Sigmoid colon (tissue), 7 donors: Measurements from ENCODE around the gene ATG14. TPM values are rescaled to one million over a fixed set of nuclear protein-coding genes. Genes with fewer than 3 reads are reported as not detected.

Experiments
- DNase-seq: peaks from one replicate; pipeline ENCODE4 v3.0.0-alpha.2; 2019
- H3K27ac ChIP-seq, 4 donors: fragments of 200-600 bp; sonication (generic); one replicate each; pipeline ENCODE4 v1.5.1; 2016 to 2019; ENCODE audit warnings: mild to moderate bottlenecking in 1 of 4
- H3K27me3 ChIP-seq, 3 donors: fragments of 200-600 bp; sonication (generic); one replicate each; pipeline ENCODE4 v1.5.1; 2019; ENCODE audit warnings: mild to moderate bottlenecking in 1 of 3
- H3K36me3 ChIP-seq, 4 donors: fragments of 200-600 bp; sonication (generic); one replicate each; pipeline ENCODE4 v1.5.1; 2016 to 2019
- H3K4me1 ChIP-seq, 4 donors: fragments of 200-600 bp; sonication (generic); one replicate each; pipeline ENCODE4 v1.5.1; 2017 to 2019
- H3K4me3 ChIP-seq, 4 donors: fragments of 200-600 bp; sonication (generic); one replicate each; pipeline ENCODE4 v1.5.1; 2017 to 2019; ENCODE audit warnings: mild to moderate bottlenecking in 2 of 4, moderate library complexity in 1 of 4
- H3K9me3 ChIP-seq, 4 donors: fragments of 200-600 bp in 3 of 4; sonication (generic) in 3 of 4; one replicate each; pipeline versions ENCODE4 v1.5.1 to v1.6.1; 2013 to 2019
- CTCF ChIP-seq, 4 experiments: fragments of 450-650 bp in 3 of 4; fragments of 200-600 bp in 1 of 4; IDR thresholded peaks; one replicate each; pipeline ENCODE4 v1.5.1; 2016 to 2019; ENCODE audit warnings: antibody characterized with exemption in 4 of 4, mild to moderate bottlenecking in 3 of 4, moderate library complexity in 2 of 4
- EP300 ChIP-seq, 4 donors: sonication (generic); formaldehyde crosslinking; IDR thresholded peaks; one replicate each; pipeline ENCODE4 v1.6.1; 2017; ENCODE audit warnings: antibody characterized with exemption in 4 of 4
- POLR2A ChIP-seq, 2 donors: fragments of 450-650 bp; IDR thresholded peaks; one replicate each; pipeline ENCODE4 v1.6.1; 2016; ENCODE audit warnings: antibody characterized with exemption in 2 of 2, mild to moderate bottlenecking in 2 of 2, moderate library complexity in 2 of 2
- POLR2AphosphoS5 ChIP-seq, 4 donors: sonication (generic); formaldehyde crosslinking; IDR thresholded peaks; one replicate each; pipeline ENCODE4 v1.6.1; 2017; ENCODE audit warnings: antibody characterized with exemption in 4 of 4
- WGBS, 2 donors: extraction: QIAGEN DNeasy Blood & Tissue Kit; methylation state at CpG; one replicate each; pipeline ENCODE4 v1.1.7; 2013; 5-methylcytosine and 5-hydroxymethylcytosine counted together
- intact Hi-C: fragments of 100-400 bp; cut with DNase I; formaldehyde crosslinking; loops from one replicate; pipeline ENCODE4 v1.15.1; 2023
- polyA plus RNA-seq, 3 donors: library from polyadenylated mRNA; stranded (reverse); fragments of 200-250 nt; gene quantifications; one replicate each; pipeline ENCODE4 v1.2.3, GENCODE V29; 2013
- total RNA-seq, 4 donors: library from RNA; depleted of rRNA; stranded (reverse); fragments of >200 nt; gene quantifications; one replicate each; pipeline ENCODE4 v1.1.0, GENCODE V29; 2016
- donor health status: healthy with polysubstance abuse.
- donor health status: Bipolar disorder and iron deficiency.
- donor health status: healthy.

The ATG14 gene
- total and polyA plus RNA-seq, 7 donors: 3.6 to 22.2 (median 17.1) TPM

GRCh38 chr14:55373784-55374705, 37.6 kb downstream of the ATG14 start:
- TF ChIP-seq POLR2AphosphoS5 (IDR thresholded peaks at IDR 0.05) (no peak), CTCF (IDR thresholded peaks at IDR 0.05) (no peak), POLR2A (IDR thresholded peaks at IDR 0.05) (no peak)
- Histone ChIP-seq H3K9me3 (no peaks in the 10 kb centered on the region), H3K36me3 (peaks cover 6 to 70% (median 32%) of the 10 kb centered on the region in 4 donors), H3K27me3 (no peaks in the 10 kb centered on the region), H3K4me1 (no peaks in the 10 kb centered on the region), H3K27ac (no peak overlapping the region), H3K4me3 (no peak overlapping the region)
- no peak for DNase-seq
- WGBS, 2 donors: 68 to 79% methylated on average over 5 of the region's 5 CpGs
- intact Hi-C loops: no loop called here

GRCh38 chr14:55372825-55373224, 38.8 kb downstream of the ATG14 start:
- no peaks in the 10 kb centered on the region for H3K9me3 ChIP-seq
- intact Hi-C loops: no loop called here
- no peak for DNase-seq
- TF ChIP-seq POLR2AphosphoS5 (IDR thresholded peaks at IDR 0.05): no peak
- no peak overlapping the region for H3K27ac ChIP-seq
- no peak overlapping the region for H3K4me3 ChIP-seq
- 95 to 96% methylated on average over 7 of the region's 7 CpGs for WGBS, 2 donors
- H3K36me3 ChIP-seq: peaks cover 9 to 70% (median 27%) of the 10 kb centered on the region in 4 donors
- H3K4me1 ChIP-seq: no peaks in the 10 kb centered on the region
- no peaks in the 10 kb centered on the region for H3K27me3 ChIP-seq

GRCh38 chr14:55372423-55372822, 39.2 kb downstream of the ATG14 start:
- H3K4me1 ChIP-seq: no peaks in the 10 kb centered on the region
- intact Hi-C loops: no loop called here
- no peak overlapping the region for H3K27ac ChIP-seq
- no peak overlapping the region for H3K4me3 ChIP-seq
- H3K9me3 ChIP-seq: no peaks in the 10 kb centered on the region
- TF ChIP-seq POLR2AphosphoS5 (IDR thresholded peaks at IDR 0.05) (no peak), POLR2A (IDR thresholded peaks at IDR 0.05) (no peak), CTCF (IDR thresholded peaks at IDR 0.05) (no peak), EP300 (IDR thresholded peaks at IDR 0.05) (no peak)
- DNase-seq: no peak
- 93 to 100% methylated on average over 1 of the region's 1 CpG for WGBS, 2 donors
- H3K36me3 ChIP-seq: peaks cover 9 to 69% (median 23%) of the 10 kb centered on the region in 4 donors
- no peaks in the 10 kb centered on the region for H3K27me3 ChIP-seq

- H3K36me3 ChIP-seq: peaks cover under 1 to 54% (median 13%) of the 10 kb centered on the region in 4 donors
- WGBS, 2 donors: 89 to 90% methylated on average over 11 of the region's 11 CpGs
- TF ChIP-seq POLR2A (IDR thresholded peaks at IDR 0.05): no peak
- TF ChIP-seq POLR2AphosphoS5 (IDR thresholded peaks at IDR 0.05): no peak
- TF ChIP-seq CTCF (IDR thresholded peaks at IDR 0.05): no peak
- TF ChIP-seq EP300 (IDR thresholded peaks at IDR 0.05): no peak
- no peaks in the 10 kb centered on the region for H3K9me3 ChIP-seq
- peaks cover 0 to 11% (median 8%) of the 10 kb centered on the region in 4 donors for H3K4me1 ChIP-seq
- no peak overlapping the region for H3K4me3 ChIP-seq
- DNase-seq: no peak
- intact Hi-C loops: no loop called here
- H3K27me3 ChIP-seq: no peaks in the 10 kb centered on the region
- no peak overlapping the region for H3K27ac ChIP-seq
Observed at GRCh38 chr14:55370883-55371455, 40.7 kb downstream of the ATG14 start.

GRCh38 chr14:55366271-55366670, 45.4 kb downstream of the ATG14 start:
- H3K4me3 ChIP-seq: no peak overlapping the region
- peaks cover 0 to 13% (median 9%) of the 10 kb centered on the region in 4 donors for H3K4me1 ChIP-seq
- H3K36me3 ChIP-seq: peaks cover 0 to 29% (median 8%) of the 10 kb centered on the region in 4 donors
- TF ChIP-seq EP300 (IDR thresholded peaks at IDR 0.05) (no peak), CTCF (IDR thresholded peaks at IDR 0.05) (no peak), POLR2A (IDR thresholded peaks at IDR 0.05) (no peak), POLR2AphosphoS5 (IDR thresholded peaks at IDR 0.05) (no peak)
- no peaks in the 10 kb centered on the region for H3K9me3 ChIP-seq
- no peaks in the 10 kb centered on the region for H3K27me3 ChIP-seq
- WGBS, 2 donors: 27 to 56% methylated on average over 3 of the region's 3 CpGs
- peak overlapping the region in 1 of 4 donors; percentile 35 for H3K27ac ChIP-seq
- intact Hi-C loops: no loop called here
- no peak for DNase-seq
